ENCODE results near the gene BBOX1.
"Not testable (repeated sequence)": the region's sequence is repeated elsewhere in the genome, so short reads cannot be mapped to it uniquely, and the experiment has no call there.

Gene BBOX1

GRCh38 chr11:27085605-27086004 lies 45.0 kb downstream of the BBOX1 start:
- H3K36me3 Mint-ChIP-seq, result no peaks in the 10 kb centered on the region

GRCh38 chr11:27087432-27087831 lies 46.8 kb downstream of the BBOX1 start:
- CTCF ChIA-PET, result no interaction called here

More at GRCh38 chr11:27085605-27086004, 45.0 kb downstream of the BBOX1 start:
- H3K9me3 Mint-ChIP-seq, result peaks cover 7% of the 10 kb centered on the region
- DNase-seq, result no peak
- H3K4me1 Mint-ChIP-seq, result no peaks in the 10 kb centered on the region
- no peak overlapping the region for H3K27ac Mint-ChIP-seq
- H3K27me3 Mint-ChIP-seq, result no peaks in the 10 kb centered on the region
- CTCF ChIA-PET, result no interaction called here
- H3K4me3 Mint-ChIP-seq, result no peak overlapping the region

GRCh38 chr11:27088353-27088752 lies 47.7 kb downstream of the BBOX1 start:
- no peaks in the 10 kb centered on the region for H3K36me3 Mint-ChIP-seq
- no peaks in the 10 kb centered on the region for H3K4me1 Mint-ChIP-seq
- H3K9me3 Mint-ChIP-seq, result peaks cover 10% of the 10 kb centered on the region
- H3K27ac Mint-ChIP-seq, result no peak overlapping the region
- no peak overlapping the region for H3K4me3 Mint-ChIP-seq
- CTCF ChIA-PET, result no interaction called here
- H3K27me3 Mint-ChIP-seq, result no peaks in the 10 kb centered on the region
- no peak for DNase-seq

More at GRCh38 chr11:27087432-27087831, 46.8 kb downstream of the BBOX1 start:
- no peaks in the 10 kb centered on the region for H3K4me1 Mint-ChIP-seq
- no peaks in the 10 kb centered on the region for H3K36me3 Mint-ChIP-seq
- H3K27me3 Mint-ChIP-seq, result no peaks in the 10 kb centered on the region
- H3K9me3 Mint-ChIP-seq, result peaks cover 10% of the 10 kb centered on the region
- DNase-seq, result no peak
- no peak overlapping the region for H3K27ac Mint-ChIP-seq
- H3K4me3 Mint-ChIP-seq, result no peak overlapping the region

GRCh38 chr11:27089746-27090145 lies 49.1 kb downstream of the BBOX1 start:
- Mint-ChIP-seq H3K36me3 (no peaks in the 10 kb centered on the region), H3K27ac (no peak overlapping the region), H3K4me3 (no peak overlapping the region), H3K27me3 (no peaks in the 10 kb centered on the region), H3K4me1 (no peaks in the 10 kb centered on the region), H3K9me3 (peaks cover 10% of the 10 kb centered on the region)
- no peak for DNase-seq
- CTCF ChIA-PET, result no interaction called here

- H3K36me3 Mint-ChIP-seq, H3K27ac Mint-ChIP-seq, H3K9me3 Mint-ChIP-seq, H3K4me3 Mint-ChIP-seq, H3K27me3 Mint-ChIP-seq, H3K4me1 Mint-ChIP-seq, DNase-seq, CTCF ChIA-PET: not testable (repeated sequence)
Measured at GRCh38 chr11:27090357-27090948, 49.8 kb downstream of the BBOX1 start.

- DNase-seq, result no peak
- H3K9me3 Mint-ChIP-seq, result peaks cover 10% of the 10 kb centered on the region
- no peak overlapping the region for H3K4me3 Mint-ChIP-seq
- no peaks in the 10 kb centered on the region for H3K4me1 Mint-ChIP-seq
- CTCF ChIA-PET, result no interaction called here
- H3K36me3 Mint-ChIP-seq, result no peaks in the 10 kb centered on the region
- no peak overlapping the region for H3K27ac Mint-ChIP-seq
- H3K27me3 Mint-ChIP-seq, result no peaks in the 10 kb centered on the region
Measured at GRCh38 chr11:27094120-27094519, 53.5 kb downstream of the BBOX1 start.

GRCh38 chr11:27095059-27095458 lies 54.4 kb downstream of the BBOX1 start:
- Mint-ChIP-seq H3K27me3 (no peaks in the 10 kb centered on the region), H3K36me3 (no peaks in the 10 kb centered on the region), H3K27ac (no peak overlapping the region), H3K4me1 (no peaks in the 10 kb centered on the region), H3K4me3 (no peak overlapping the region), H3K9me3 (peaks cover 7% of the 10 kb centered on the region)
- CTCF ChIA-PET, result no interaction called here
- no peak for DNase-seq

GRCh38 chr11:27095887-27096286 lies 55.3 kb downstream of the BBOX1 start:
- H3K36me3 Mint-ChIP-seq, result no peaks in the 10 kb centered on the region
- no peak overlapping the region for H3K4me3 Mint-ChIP-seq
- CTCF ChIA-PET, result no interaction called here
- H3K27me3 Mint-ChIP-seq, result no peaks in the 10 kb centered on the region
- no peaks in the 10 kb centered on the region for H3K4me1 Mint-ChIP-seq
- H3K27ac Mint-ChIP-seq, result no peak overlapping the region
- H3K9me3 Mint-ChIP-seq, result peaks cover 3% of the 10 kb centered on the region
- no peak for DNase-seq

- H3K36me3 Mint-ChIP-seq, result no peaks in the 10 kb centered on the region
- H3K4me3 Mint-ChIP-seq, result no peak overlapping the region
- CTCF ChIA-PET, result no interaction called here
- H3K9me3 Mint-ChIP-seq, result no peaks in the 10 kb centered on the region
- DNase-seq, result no peak
- no peak overlapping the region for H3K27ac Mint-ChIP-seq
- peaks cover 3% of the 10 kb centered on the region for H3K27me3 Mint-ChIP-seq
- H3K4me1 Mint-ChIP-seq, result no peaks in the 10 kb centered on the region
Measured at GRCh38 chr11:27097551-27097950, 56.9 kb downstream of the BBOX1 start.

GRCh38 chr11:27100534-27100933 lies 59.9 kb downstream of the BBOX1 start:
- H3K36me3 Mint-ChIP-seq, result no peaks in the 10 kb centered on the region
- H3K27ac Mint-ChIP-seq, result no peak overlapping the region
- H3K4me3 Mint-ChIP-seq, result no peak overlapping the region
- DNase-seq, result no peak
- peaks cover 4% of the 10 kb centered on the region for H3K27me3 Mint-ChIP-seq
- CTCF ChIA-PET, result no interaction called here
- H3K9me3 Mint-ChIP-seq, result peaks cover 4% of the 10 kb centered on the region
- no peaks in the 10 kb centered on the region for H3K4me1 Mint-ChIP-seq

GRCh38 chr11:27107548-27107947 lies 66.9 kb downstream of the BBOX1 start:
- H3K27me3 Mint-ChIP-seq, result peaks cover under 1% of the 10 kb centered on the region
- no peak for DNase-seq
- H3K9me3 Mint-ChIP-seq, result peaks cover 4% of the 10 kb centered on the region
- H3K36me3 Mint-ChIP-seq, result no peaks in the 10 kb centered on the region
- CTCF ChIA-PET, result no interaction called here
- H3K4me3 Mint-ChIP-seq, result no peak overlapping the region
- no peak overlapping the region for H3K27ac Mint-ChIP-seq
- no peaks in the 10 kb centered on the region for H3K4me1 Mint-ChIP-seq

- CTCF ChIA-PET, result no interaction called here
- Mint-ChIP-seq H3K4me1 (no peaks in the 10 kb centered on the region), H3K36me3 (no peaks in the 10 kb centered on the region), H3K9me3 (peaks cover 4% of the 10 kb centered on the region), H3K4me3 (no peak overlapping the region), H3K27me3 (no peaks in the 10 kb centered on the region), H3K27ac (no peak overlapping the region)
- no peak for DNase-seq
Measured at GRCh38 chr11:27108809-27109208, 68.2 kb downstream of the BBOX1 start.

GRCh38 chr11:27111896-27112295 lies 71.3 kb downstream of the BBOX1 start:
- Mint-ChIP-seq H3K27ac (no peak overlapping the region), H3K4me3 (no peak overlapping the region)
- CTCF ChIA-PET, result no interaction called here

GRCh38 chr11:27112946-27113345 lies 72.3 kb downstream of the BBOX1 start:
- H3K36me3 Mint-ChIP-seq, result no peaks in the 10 kb centered on the region
- no peak overlapping the region for H3K27ac Mint-ChIP-seq
- H3K9me3 Mint-ChIP-seq, result no peaks in the 10 kb centered on the region
- no peaks in the 10 kb centered on the region for H3K27me3 Mint-ChIP-seq
- CTCF ChIA-PET, result no interaction called here
- no peak overlapping the region for H3K4me3 Mint-ChIP-seq
- DNase-seq, result no peak
- no peaks in the 10 kb centered on the region for H3K4me1 Mint-ChIP-seq

More at GRCh38 chr11:27111896-27112295, 71.3 kb downstream of the BBOX1 start:
- Mint-ChIP-seq H3K4me1 (no peaks in the 10 kb centered on the region), H3K36me3 (no peaks in the 10 kb centered on the region), H3K9me3 (no peaks in the 10 kb centered on the region), H3K27me3 (no peaks in the 10 kb centered on the region)
- DNase-seq, result no peak

GRCh38 chr11:27115051-27115650 lies 74.5 kb downstream of the BBOX1 start:
- Mint-ChIP-seq H3K9me3 (no peaks in the 10 kb centered on the region), H3K4me1 (no peaks in the 10 kb centered on the region), H3K4me3 (no peak overlapping the region), H3K27ac (no peak overlapping the region), H3K36me3 (no peaks in the 10 kb centered on the region), H3K27me3 (no peaks in the 10 kb centered on the region)
- no peak for DNase-seq
- CTCF ChIA-PET, result no interaction called here
